ENCODE results near the gene GRK3.

DNA sequence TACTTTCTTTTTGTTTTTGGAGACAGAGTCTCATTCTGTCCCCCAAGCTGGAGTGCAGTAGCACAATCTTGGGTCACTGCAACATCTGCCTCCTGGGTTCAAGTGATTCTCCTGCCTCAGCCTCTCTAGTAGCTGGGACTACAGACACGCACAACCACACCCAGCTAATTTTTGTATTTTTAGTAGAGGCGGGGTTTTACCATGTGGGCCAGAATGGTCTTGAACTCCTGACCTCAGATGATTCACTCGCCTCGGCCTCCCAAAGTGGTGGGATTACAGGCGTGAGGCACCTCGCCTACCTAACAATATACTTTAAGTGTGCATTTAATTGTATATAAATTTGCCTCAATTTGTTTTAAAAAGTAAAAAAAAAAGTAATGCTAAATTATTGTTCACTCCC is 38.4 kb downstream of the GRK3 start:
- TF ChIP-seq CTCF (IDR thresholded peaks at IDR 0.05 in 4 of 5, conservative IDR thresholded peaks at IDR 0.05 in 1 of 5): no peak
- no peak for TF ChIP-seq POLR2A (IDR thresholded peaks at IDR 0.05)

Data from gastrocnemius medialis (tissue), 4 donors.